Transverse colon (tissue), 3 donors: ENCODE data around the gene MTMR6.

Experiments used
- CTCF ChIP-seq, 5 experiments: fragments of 200-600 bp in 3 of 5; fragments of 450-650 bp in 2 of 5; sonication (generic) in 3 of 5; IDR thresholded peaks; 1 replicate in 2 of 5; 2 replicates in 3 of 5; pipeline ENCODE4 v1.5.1; 2016 to 2017; ENCODE audit warnings: antibody characterized with exemption in 5 of 5, inconsistent platforms in 3 of 5, mild to moderate bottlenecking in 2 of 5, moderate library complexity in 1 of 5
- EP300 ChIP-seq: sonication (generic); formaldehyde crosslinking; IDR thresholded peaks from one replicate; pipeline ENCODE4 v1.6.1; 2017; ENCODE audit warnings: antibody characterized with exemption, low read depth

- TF ChIP-seq CTCF (IDR thresholded peaks at IDR 0.05) (no peak), EP300 (no peak)
Observed at GRCh38 chr13:25207291-25207810, 79.9 kb downstream of the MTMR6 start.
